ENCODE results near the gene ENGASE. TPM values are rescaled to one million over a fixed set of nuclear protein-coding genes. Genes with fewer than 3 reads are reported as not detected.

Gene ENGASE
- total and polyA plus RNA-seq, 2 of the 8 experiments (the other 6 are each of a cell fraction or from before 2014, with no cell fraction given) = 9.3 to 36.1 TPM

- no peak for TF ChIP-seq GABPA (IDR thresholded peaks at IDR 0.05; ENCODE audit: borderline replicate concordance, insufficient read depth, low read length)
- no peak for TF ChIP-seq USF2 (IDR thresholded peaks at IDR 0.05; ENCODE audit: low read length)
Measured at GRCh38 chr17:79108232-79108850, 33.7 kb downstream of the ENGASE start (continued).
